Fibroblast of villous mesenchyme (primary cell): ENCODE results near the gene CTAGE9. TPM values are rescaled to one million over a fixed set of nuclear protein-coding genes. Genes with fewer than 3 reads are reported as not detected.
"Not testable (repeated sequence)": the region's sequence is repeated elsewhere in the genome, so short reads cannot be mapped to it uniquely, and the experiment has no call there.

ENCODE experiments used
- DNase-seq: peaks from one replicate; pipeline ENCODE4 v3.0.0-alpha.2; 2010; ENCODE audit warnings: low read depth
- H3K4me3 ChIP-seq: 2 replicates; pipeline ENCODE4 v1.5.1; 2011; ENCODE audit warnings: low read depth, mild to moderate bottlenecking, low read length
- total RNA-seq: library from RNA; depleted of rRNA; stranded (reverse); fragments of >200 nt; gene quantifications from 2 replicates; pipeline ENCODE4 v1.2.3, GENCODE V29; 2012
- TF ChIP-seq, protein P1 (sequence below): IDR thresholded peaks from 2 replicates; pipeline ENCODE4 v1.5.1; 2012; ENCODE audit warnings: low read depth, mild to moderate bottlenecking, low read length; ENCODE audit not compliant: insufficient read depth

Gene CTAGE9
- total RNA-seq, 1 donor, result not detected

DNA sequence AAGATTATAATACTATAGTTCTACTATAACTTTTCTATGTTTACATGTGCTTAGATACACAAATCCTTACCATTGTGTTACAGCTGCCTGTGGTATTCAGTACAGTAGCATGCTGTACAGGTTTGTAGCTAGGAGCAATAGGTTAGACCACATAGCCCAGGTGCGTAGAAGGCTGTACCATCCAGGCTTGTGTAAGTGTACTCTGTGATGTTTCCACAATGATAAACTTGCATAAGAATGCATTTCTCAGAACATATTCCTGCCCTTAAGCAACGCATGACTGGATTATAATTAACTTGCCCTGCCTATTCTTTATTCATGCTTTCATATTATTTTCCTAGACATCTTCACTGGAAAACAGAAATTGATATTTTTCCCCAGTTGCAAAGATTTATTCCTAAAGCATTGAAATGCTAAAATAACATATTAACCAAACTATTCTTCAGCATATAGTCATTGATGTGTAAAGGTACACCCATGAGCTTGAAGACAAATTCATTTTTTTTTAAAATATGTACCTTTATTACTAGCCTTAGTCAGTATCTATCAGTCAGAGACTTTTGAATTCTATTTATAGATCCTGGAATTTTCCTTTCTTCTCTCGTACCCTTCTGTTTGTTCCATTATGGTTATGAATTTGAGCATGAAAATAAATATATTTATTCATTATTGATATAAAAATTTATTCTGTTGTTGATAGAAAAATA, 7.2 kb upstream of the CTAGE9 start:
- no peak for DNase-seq

DNA sequence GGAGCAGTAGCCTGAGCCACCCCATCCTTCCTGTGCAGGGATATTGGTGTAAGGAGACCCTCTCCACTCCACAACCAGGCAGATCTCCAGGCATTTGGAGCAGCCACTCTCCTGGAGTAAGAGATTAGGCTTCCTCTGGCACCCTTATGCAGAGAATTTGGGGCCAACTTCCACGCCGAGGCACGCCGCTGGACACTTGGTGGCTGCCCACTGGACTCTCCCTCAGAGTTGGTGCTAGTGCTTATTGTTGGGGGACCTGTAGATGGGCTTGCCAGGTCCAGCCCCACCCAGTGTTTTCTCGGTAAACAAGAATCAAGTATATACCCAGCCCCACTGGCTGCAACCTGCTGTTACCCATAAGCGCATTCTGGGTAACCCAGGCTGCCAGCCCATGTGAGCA, 4.8 kb upstream of the CTAGE9 start:
- not testable (repeated sequence) for DNase-seq, H3K4me3 ChIP-seq

More for the DNA sequence above, 7.2 kb upstream of the CTAGE9 start:
- TF ChIP-seq, protein P1, sequence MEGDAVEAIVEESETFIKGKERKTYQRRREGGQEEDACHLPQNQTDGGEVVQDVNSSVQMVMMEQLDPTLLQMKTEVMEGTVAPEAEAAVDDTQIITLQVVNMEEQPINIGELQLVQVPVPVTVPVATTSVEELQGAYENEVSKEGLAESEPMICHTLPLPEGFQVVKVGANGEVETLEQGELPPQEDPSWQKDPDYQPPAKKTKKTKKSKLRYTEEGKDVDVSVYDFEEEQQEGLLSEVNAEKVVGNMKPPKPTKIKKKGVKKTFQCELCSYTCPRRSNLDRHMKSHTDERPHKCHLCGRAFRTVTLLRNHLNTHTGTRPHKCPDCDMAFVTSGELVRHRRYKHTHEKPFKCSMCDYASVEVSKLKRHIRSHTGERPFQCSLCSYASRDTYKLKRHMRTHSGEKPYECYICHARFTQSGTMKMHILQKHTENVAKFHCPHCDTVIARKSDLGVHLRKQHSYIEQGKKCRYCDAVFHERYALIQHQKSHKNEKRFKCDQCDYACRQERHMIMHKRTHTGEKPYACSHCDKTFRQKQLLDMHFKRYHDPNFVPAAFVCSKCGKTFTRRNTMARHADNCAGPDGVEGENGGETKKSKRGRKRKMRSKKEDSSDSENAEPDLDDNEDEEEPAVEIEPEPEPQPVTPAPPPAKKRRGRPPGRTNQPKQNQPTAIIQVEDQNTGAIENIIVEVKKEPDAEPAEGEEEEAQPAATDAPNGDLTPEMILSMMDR, result no peak
- no peak overlapping the region for H3K4me3 ChIP-seq

DNA sequence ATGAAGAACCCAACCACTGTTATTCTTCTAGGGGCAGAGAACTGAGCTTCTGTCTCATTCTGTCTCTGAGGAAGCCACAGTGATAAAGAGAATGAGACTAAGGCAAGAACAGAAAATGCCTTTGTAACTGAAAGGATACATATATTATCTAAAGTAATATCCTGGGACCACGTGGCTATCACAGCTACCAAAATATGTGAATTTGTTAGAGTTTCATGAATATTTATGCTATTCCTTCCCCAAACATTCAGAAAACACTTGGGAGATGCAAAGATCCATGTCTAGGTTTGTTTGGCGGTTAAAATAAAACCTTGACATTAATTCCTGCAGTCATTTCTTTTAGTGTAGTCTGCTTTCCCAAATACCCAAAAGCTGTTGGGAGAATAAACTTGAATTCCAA, 6.9 kb downstream of the CTAGE9 start:
- not testable (repeated sequence) for H3K4me3 ChIP-seq, DNase-seq

DNA sequence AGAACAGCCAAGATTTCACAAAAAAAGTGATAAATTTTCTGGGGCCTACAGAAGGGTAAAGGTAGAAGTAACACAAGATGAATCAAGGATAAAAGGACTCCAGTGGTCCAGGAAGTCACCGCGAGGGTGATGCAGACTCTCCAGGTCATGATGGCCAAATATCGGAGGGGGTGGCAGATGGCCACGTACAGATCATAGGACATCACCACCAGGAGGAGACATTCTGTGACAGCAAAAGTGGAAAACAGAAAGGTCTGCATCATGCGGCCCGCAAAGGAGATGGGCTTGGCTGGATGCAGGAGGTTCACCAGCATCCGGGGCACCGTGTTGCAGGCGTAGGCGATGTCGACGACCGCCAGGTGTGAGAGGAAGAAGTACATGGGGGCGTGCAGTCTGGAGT, 10.0 kb downstream of the CTAGE9 start:
- H3K4me3 ChIP-seq, DNase-seq: not testable (repeated sequence)

DNA sequence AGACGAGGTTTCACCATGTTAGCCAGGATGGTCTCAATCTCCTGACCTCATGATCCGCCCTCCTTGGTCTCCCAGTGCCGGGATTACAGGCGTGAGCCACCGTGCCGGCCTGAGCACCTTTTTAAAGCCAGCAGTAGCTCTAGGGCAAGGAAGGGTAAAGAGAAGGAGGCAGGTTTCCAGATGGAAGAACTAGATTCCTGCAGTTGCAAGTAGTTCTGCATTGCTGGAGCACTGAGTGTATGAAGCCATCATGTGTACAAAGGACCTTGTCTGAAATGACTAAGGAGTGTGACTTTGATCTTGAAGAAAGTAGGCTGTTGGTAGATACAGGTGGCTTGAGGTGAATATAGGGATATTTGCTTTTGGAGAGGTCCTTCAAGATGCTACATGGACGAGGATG, 13.9 kb downstream of the CTAGE9 start:
- DNase-seq, result no peak
- no peak overlapping the region for H3K4me3 ChIP-seq
- TF ChIP-seq, protein P1, result no peak

DNA sequence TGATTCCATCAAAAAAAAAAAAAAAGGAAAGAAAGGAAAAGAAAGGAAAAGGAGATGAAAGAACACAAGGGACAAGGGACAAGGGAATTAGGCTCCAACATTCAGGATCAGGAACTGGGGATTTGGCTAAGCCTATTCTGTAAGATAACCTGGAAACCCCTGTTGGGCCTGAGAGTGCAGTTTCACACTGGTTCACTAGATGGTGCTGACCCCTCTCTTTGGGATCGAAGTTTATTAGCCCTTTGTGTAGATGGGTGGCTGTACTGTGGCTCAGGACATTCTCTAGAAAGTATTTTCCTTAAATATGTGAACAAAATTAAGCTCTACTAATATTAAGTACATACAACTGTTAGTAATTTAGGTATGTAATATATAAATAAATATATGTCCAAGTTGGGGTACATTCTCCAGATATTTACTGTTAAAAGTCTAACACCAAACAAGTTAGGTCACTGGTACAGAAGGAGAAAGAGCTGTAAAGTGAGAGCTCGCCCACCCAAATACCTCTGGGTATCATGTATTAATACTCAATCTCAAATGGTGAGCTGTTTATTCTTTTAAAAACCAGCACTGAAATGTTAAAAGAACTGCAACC, 15.9 kb downstream of the CTAGE9 start:
- peak; percentile 67 for DNase-seq
- H3K4me3 ChIP-seq, result no peak overlapping the region
- TF ChIP-seq, protein P1, result peak; percentile 97

DNA sequence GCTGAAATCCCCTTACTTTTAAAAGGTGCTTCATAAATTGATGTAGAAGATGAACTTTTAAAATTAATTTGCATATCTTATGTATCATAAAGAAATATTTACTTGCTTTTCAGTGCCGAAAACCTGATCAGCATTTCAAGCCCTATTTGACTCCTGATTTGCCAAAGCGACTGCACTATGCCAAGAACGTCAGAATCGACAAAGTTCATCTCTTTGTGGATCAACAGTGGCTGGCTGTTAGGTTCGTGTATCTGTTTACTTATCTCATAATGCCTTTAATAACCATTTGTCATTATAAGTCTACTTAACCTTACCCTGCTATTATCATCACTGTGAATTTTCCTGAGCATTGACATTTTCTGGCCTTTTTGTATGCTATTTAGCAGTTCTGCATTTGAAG, 17.4 kb downstream of the CTAGE9 start:
- TF ChIP-seq, protein P1, result no peak
- H3K4me3 ChIP-seq, result no peak overlapping the region
- no peak for DNase-seq

DNA sequence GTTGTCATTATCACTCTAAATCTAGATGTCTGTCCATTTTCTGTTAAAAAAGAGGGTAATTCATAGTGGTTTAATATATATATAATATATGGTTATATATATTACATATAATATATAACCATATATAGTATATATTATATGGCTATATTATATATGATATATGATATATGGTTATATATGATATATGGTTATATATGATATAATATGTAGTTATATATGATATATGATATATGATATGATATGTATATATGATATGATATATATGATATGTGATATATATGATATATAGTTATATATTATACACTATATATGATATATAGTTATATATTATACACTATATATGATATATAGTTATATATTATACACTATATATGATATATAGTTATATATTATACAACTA, 18.2 kb downstream of the CTAGE9 start:
- TF ChIP-seq, protein P1, result no peak
- no peak overlapping the region for H3K4me3 ChIP-seq
- no peak for DNase-seq
